ENCODE measurements around the gene AKT1. TPM values are rescaled to one million over a fixed set of nuclear protein-coding genes. Genes with fewer than 3 reads are reported as not detected.
"Not testable (repeated sequence)": the region's sequence is repeated elsewhere in the genome, so short reads cannot be mapped to it uniquely, and the experiment has no call there.

The AKT1 gene
- polyA plus RNA-seq, 2 donors = 62.6 to 62.9 TPM

DNA sequence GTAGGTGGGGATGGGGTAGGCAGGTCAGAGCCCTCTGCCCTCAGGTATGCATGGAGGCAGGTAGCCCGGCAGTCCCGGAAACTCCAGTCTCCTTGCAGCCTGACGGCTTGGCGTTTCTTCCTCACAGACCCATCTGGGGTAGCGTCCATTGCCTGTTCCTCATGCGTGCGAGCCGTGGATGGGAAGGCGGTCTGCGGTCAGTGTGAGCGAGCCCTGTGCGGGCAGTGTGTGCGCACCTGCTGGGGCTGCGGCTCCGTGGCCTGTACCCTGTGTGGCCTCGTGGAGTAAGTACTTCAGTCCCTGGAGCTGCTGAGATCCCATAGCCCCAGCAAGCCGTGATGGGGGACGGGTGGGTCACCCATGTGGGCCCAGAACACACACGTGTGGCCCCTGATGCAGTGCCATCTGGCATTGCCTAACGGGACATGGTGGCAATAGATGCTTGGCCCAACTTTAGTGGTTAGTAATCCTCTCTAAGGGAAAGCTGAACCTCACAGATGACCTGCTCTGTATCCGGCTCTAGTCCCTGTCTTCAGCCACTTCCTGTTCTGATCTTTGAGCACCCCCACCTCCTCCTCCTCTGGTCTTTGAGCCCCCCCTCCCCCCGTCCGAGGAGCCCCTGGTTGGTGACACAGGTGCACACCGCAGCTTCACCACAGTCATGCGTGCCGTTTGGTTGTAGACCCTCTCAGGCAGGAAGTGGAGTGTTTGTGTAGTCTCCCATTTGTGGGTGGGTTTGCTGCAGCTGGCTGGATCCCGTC is 38.9 kb downstream of the AKT1 start:
- Histone ChIP-seq H3K4me1 (ENCODE audit: control insufficient read depth in 2 of 2, insufficient read depth in 2 of 2, low read length in 1 of 2) (peaks cover 0 to 22% of the 10 kb centered on the region in 2 donors), H3K4me3 (ENCODE audit: low read depth in 1 of 2, low read length in 2 of 2) (no peak overlapping the region), H3K9me3 (ENCODE audit: control insufficient read depth in 2 of 2, insufficient read depth in 1 of 2, low read depth in 1 of 2, low read length in 1 of 2) (no peaks in the 10 kb centered on the region), H3K27me3 (ENCODE audit: control insufficient read depth in 1 of 2, insufficient read depth in 2 of 2, low read length in 2 of 2) (no peaks in the 10 kb centered on the region), H3K27ac (ENCODE audit: low read depth in 2 of 2, low read length in 1 of 2) (no peak overlapping the region), H3K36me3 (ENCODE audit: control insufficient read depth in 2 of 2, insufficient read depth in 2 of 2, low read length in 1 of 2) (peaks cover 0 to 40% of the 10 kb centered on the region in 2 donors)
- WGBS, 2 donors = 80 to 87% methylated on average over 27 of the region's 27 CpGs

DNA sequence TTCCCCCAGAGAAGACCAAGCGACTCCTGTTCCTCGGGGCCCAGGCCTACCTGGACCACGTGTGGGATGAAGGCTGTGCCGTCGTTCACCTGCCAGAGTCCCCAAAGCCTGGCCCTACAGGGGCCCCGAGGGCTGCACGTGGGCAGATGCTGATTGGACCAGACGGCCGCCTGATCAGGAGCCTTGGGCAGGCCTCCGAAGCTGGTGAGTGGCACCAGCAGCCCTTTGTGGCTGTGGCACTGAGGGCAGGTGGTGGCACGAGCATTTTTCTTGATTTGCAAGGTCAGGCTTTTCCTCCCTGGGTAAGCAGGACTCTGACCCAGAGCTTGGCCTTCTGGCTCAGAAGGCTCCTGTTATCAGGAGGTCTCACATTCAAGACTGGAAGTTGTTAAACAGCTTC is 39.9 kb downstream of the AKT1 start:
- peaks cover 0 to 22% of the 10 kb centered on the region in 2 donors for H3K4me1 ChIP-seq (ENCODE audit: control insufficient read depth in 2 of 2, insufficient read depth in 2 of 2, low read length in 1 of 2)
- 64 to 78% methylated on average over 11 of the region's 11 CpGs for WGBS, 2 donors
- H3K27ac ChIP-seq (ENCODE audit: low read depth in 2 of 2, low read length in 1 of 2) = no peak overlapping the region
- H3K27me3 ChIP-seq (ENCODE audit: control insufficient read depth in 1 of 2, insufficient read depth in 2 of 2, low read length in 2 of 2) = no peaks in the 10 kb centered on the region
- H3K4me3 ChIP-seq (ENCODE audit: low read depth in 1 of 2, low read length in 2 of 2) = no peak overlapping the region
- peaks cover 0 to 39% of the 10 kb centered on the region in 2 donors for H3K36me3 ChIP-seq (ENCODE audit: control insufficient read depth in 2 of 2, insufficient read depth in 2 of 2, low read length in 1 of 2)
- H3K9me3 ChIP-seq (ENCODE audit: control insufficient read depth in 2 of 2, insufficient read depth in 1 of 2, low read depth in 1 of 2, low read length in 1 of 2) = no peaks in the 10 kb centered on the region

- Histone ChIP-seq H3K4me3 (ENCODE audit: low read depth in 1 of 2, low read length in 2 of 2) (peak overlapping the region; percentile 83 to 97), H3K9me3 (ENCODE audit: control insufficient read depth in 2 of 2, insufficient read depth in 1 of 2, low read depth in 1 of 2, low read length in 1 of 2) (no peaks in the 10 kb centered on the region), H3K36me3 (ENCODE audit: control insufficient read depth in 2 of 2, insufficient read depth in 2 of 2, low read length in 1 of 2) (peaks cover 0 to 29% of the 10 kb centered on the region in 2 donors), H3K27ac (ENCODE audit: low read depth in 2 of 2, low read length in 1 of 2) (no peak overlapping the region), H3K4me1 (ENCODE audit: control insufficient read depth in 2 of 2, insufficient read depth in 2 of 2, low read length in 1 of 2) (peaks cover 0 to 25% of the 10 kb centered on the region in 2 donors), H3K27me3 (ENCODE audit: control insufficient read depth in 1 of 2, insufficient read depth in 2 of 2, low read length in 2 of 2) (no peaks in the 10 kb centered on the region)
- WGBS, 2 donors = 44 to 48% methylated on average over 13 of the region's 13 CpGs
Measured at GRCh38 chr14:104754213-104754851, 41.2 kb downstream of the AKT1 start.

DNA sequence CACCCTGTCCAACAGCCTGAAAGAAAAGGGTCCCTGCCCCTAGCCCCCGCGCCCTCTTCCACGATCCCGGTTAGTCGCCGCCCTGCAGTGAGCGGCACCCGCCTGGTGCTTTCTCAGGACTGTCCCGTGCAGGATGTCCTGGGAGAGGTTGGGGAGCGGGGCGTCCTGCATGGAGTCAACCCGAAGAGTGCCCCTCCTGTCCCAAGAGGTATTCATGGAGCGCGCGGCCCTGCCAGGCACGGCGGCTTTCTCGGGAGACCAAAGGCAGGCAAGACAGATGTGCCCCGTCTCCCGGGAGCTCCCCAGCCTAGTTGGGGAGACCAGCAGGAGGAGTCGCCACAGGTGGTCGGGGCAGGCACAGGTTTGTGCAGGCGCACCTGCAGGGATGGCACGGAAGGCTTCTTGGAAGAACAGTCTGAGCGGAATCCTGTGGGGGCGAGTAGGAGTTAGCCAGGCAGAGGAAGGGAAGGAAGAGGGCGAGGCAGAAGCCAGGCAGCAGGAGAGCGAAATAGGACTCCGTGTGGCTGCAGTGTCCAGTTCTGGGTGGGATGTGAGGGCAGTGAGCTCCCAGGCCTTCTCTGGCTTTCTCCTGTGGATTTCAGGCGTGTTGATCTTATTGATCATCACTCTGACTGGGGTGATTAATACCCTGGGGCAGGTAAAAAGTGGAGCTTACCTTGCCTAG is 41.9 kb downstream of the AKT1 start:
- no peaks in the 10 kb centered on the region for H3K9me3 ChIP-seq (ENCODE audit: control insufficient read depth in 2 of 2, insufficient read depth in 1 of 2, low read depth in 1 of 2, low read length in 1 of 2)
- peak overlapping the region; percentile 83 to 97 for H3K4me3 ChIP-seq (ENCODE audit: low read depth in 1 of 2, low read length in 2 of 2)
- H3K4me1 ChIP-seq (ENCODE audit: control insufficient read depth in 2 of 2, insufficient read depth in 2 of 2, low read length in 1 of 2) = peaks cover 0 to 31% of the 10 kb centered on the region in 2 donors
- peak overlapping the region; percentile 82 to 89 for H3K27ac ChIP-seq (ENCODE audit: low read depth in 2 of 2, low read length in 1 of 2)
- 1% methylated on average over 30 of the region's 30 CpGs for WGBS, 2 donors
- H3K27me3 ChIP-seq (ENCODE audit: control insufficient read depth in 1 of 2, insufficient read depth in 2 of 2, low read length in 2 of 2) = no peaks in the 10 kb centered on the region
- peaks cover 0 to 25% of the 10 kb centered on the region in 2 donors for H3K36me3 ChIP-seq (ENCODE audit: control insufficient read depth in 2 of 2, insufficient read depth in 2 of 2, low read length in 1 of 2)

DNA sequence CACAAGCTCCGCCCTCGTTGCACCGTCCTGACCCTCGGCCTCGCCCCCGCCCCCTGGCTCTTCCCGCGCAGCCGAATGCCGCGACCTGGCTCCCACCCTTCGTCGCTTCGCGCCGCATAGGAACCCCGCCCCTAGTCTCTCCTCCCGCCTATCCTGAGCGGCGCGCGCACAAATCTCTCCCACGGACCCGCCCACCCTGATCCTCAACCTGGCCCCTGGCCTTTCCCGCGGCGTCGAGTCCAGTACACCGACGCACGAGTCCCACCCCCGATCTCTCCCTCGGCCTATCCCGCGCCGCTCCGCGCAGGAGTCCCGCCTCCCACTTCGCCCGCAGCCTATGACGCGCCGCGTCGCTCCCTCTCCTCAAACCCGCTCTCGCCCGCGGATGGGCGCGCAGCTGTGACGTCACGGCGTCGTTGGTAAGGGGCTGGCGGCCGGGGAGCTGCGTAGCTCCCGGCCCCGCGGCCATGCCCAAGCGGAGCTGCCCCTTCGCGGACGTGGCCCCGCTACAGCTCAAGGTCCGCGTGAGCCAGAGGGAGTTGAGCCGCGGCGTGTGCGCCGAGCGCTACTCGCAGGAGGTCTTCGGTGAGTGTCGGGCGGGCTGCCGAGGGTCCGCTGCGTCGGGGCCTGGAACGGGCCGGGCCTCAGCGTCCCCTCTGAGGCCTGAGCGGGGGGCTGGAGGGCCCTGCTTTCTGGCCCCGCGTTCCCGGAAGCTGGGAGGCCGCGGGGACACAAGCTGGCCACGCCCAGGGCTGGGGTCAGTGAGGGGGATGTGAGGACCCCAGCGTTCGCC is 42.6 kb downstream of the AKT1 start, which contains the start of gene SIVA1:
TSS of gene SIVA1 (plus strand) at position 413 of the 793 bp plus-strand sequence. CDS start at position 468, 55 bp downstream.
- peaks cover 0 to 22% of the 10 kb centered on the region in 2 donors for H3K36me3 ChIP-seq (ENCODE audit: control insufficient read depth in 2 of 2, insufficient read depth in 2 of 2, low read length in 1 of 2)
- WGBS, 2 donors = 0% methylated on average over 94 to 95 of the region's 95 CpGs
- H3K4me1 ChIP-seq (ENCODE audit: control insufficient read depth in 2 of 2, insufficient read depth in 2 of 2, low read length in 1 of 2) = peaks cover under 1 to 34% of the 10 kb centered on the region in 2 donors

DNA sequence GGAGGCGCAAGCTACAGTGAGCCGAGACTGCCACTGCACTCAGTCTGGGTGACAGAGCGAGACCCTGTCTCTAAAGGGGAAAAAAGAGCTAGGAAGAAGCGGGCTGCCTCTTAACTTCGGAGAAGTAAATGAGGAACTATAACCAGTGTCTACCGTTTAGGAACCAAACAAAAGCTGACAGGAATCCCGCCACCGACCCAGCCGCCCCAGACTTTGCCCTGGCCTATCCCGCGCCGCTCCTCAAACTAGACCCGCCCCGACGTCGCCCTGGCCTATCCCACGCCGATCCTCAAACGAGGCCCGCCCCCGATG is 43.2 kb downstream of the AKT1 start:
- peaks cover 2 to 35% of the 10 kb centered on the region in 2 donors for H3K4me1 ChIP-seq (ENCODE audit: control insufficient read depth in 2 of 2, insufficient read depth in 2 of 2, low read length in 1 of 2)
- H3K27me3 ChIP-seq (ENCODE audit: control insufficient read depth in 1 of 2, insufficient read depth in 2 of 2, low read length in 2 of 2) = no peaks in the 10 kb centered on the region
- H3K4me3 ChIP-seq (ENCODE audit: low read depth in 1 of 2, low read length in 2 of 2) = peak overlapping the region; percentile 38 to 83
- 4 to 5% methylated on average over 21 of the region's 21 CpGs for WGBS, 2 donors
- H3K9me3 ChIP-seq (ENCODE audit: control insufficient read depth in 2 of 2, insufficient read depth in 1 of 2, low read depth in 1 of 2, low read length in 1 of 2) = no peaks in the 10 kb centered on the region
- peaks cover 0 to 17% of the 10 kb centered on the region in 2 donors for H3K36me3 ChIP-seq (ENCODE audit: control insufficient read depth in 2 of 2, insufficient read depth in 2 of 2, low read length in 1 of 2)
- peak overlapping the region; percentile 84 to 88 for H3K27ac ChIP-seq (ENCODE audit: low read depth in 2 of 2, low read length in 1 of 2)

More for the DNA sequence above, 42.6 kb downstream of the AKT1 start, which contains the start of gene SIVA1:
- H3K9me3 ChIP-seq (ENCODE audit: control insufficient read depth in 2 of 2, insufficient read depth in 1 of 2, low read depth in 1 of 2, low read length in 1 of 2) = no peaks in the 10 kb centered on the region
- no peaks in the 10 kb centered on the region for H3K27me3 ChIP-seq (ENCODE audit: control insufficient read depth in 1 of 2, insufficient read depth in 2 of 2, low read length in 2 of 2)
- peak within 1 kb of the TSS; percentile 88 to 89 for H3K27ac ChIP-seq (ENCODE audit: low read depth in 2 of 2, low read length in 1 of 2)
- H3K4me3 ChIP-seq (ENCODE audit: low read depth in 1 of 2, low read length in 2 of 2) = peak within 1 kb of the TSS; percentile 83 to 97

DNA sequence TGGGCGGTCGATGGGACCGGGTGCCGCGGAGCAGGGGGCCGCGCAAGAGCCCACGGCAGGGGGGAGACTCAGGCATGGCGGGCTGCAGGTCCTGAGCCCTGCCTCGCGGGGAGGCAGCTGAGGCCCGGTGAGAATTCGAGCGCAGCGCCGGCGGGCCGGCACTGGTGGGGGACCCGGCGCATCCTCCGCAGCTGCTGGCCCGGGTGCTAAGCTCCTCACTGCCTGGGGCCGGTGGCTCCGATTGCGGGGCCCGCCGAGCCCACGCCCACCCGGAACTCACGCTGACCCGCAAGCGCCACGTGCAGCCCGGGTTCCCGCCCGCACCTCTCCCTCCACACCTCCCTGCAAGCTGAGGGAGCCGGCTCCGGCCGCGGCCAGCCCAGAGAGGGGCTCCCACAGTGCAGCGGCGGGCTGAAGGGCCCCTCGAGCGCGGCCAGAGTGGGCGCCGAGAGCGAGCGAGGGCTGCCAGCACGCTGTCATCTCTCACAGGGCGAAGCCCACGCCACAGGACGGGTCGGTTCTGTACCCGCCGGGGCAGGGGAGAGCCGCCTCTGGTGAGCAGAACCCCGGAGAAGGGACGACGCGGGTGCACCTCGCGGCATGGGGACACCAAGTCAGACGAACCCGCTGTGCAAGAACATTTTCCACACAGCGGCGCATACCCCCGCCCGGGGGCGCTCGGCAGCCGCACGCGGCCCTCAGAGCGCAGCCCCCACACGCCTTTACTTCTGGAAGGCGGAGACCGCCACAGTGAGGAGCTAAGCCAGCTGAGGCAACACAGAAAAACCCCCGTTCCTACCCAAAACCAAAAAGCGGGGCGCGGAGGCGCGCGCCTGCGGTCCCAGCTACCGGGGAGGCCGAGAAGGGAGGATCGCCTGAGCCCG is 43.8 kb downstream of the AKT1 start:
- Histone ChIP-seq H3K4me1 (ENCODE audit: control insufficient read depth in 2 of 2, insufficient read depth in 2 of 2, low read length in 1 of 2) (peaks cover 2 to 35% of the 10 kb centered on the region in 2 donors), H3K4me3 (ENCODE audit: low read depth in 1 of 2, low read length in 2 of 2) (peak overlapping the region; percentile 23 to 38)

DNA sequence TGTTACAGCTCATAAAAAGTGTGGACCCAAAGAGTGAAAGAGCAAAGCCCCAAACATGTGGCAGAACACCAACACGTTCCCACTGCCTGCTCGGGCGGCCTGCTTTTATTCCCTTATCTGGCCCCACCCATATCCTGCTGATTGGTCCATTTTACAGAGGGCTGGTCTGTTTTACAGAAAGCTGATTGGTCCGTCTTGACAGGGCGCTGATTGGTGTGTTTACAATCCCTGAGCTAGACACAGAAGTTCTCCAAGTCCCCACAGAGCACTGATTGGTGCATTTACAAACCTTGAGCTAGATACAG is 44.8 kb downstream of the AKT1 start:
- H3K27me3 ChIP-seq (ENCODE audit: control insufficient read depth in 1 of 2, insufficient read depth in 2 of 2, low read length in 2 of 2); H3K36me3 ChIP-seq (ENCODE audit: control insufficient read depth in 2 of 2, insufficient read depth in 2 of 2, low read length in 1 of 2); H3K9me3 ChIP-seq (ENCODE audit: control insufficient read depth in 2 of 2, insufficient read depth in 1 of 2, low read depth in 1 of 2, low read length in 1 of 2); H3K4me3 ChIP-seq (ENCODE audit: low read depth in 1 of 2, low read length in 2 of 2): not testable (repeated sequence)
- WGBS, 2 donors = 86 to 87% methylated on average over 5 of the region's 5 CpGs
- Histone ChIP-seq H3K4me1 (ENCODE audit: control insufficient read depth in 2 of 2, insufficient read depth in 2 of 2, low read length in 1 of 2) (peaks cover 2 to 44% of the 10 kb centered on the region in 2 donors), H3K27ac (ENCODE audit: low read depth in 2 of 2, low read length in 1 of 2) (peak overlapping the region in 1 of 2 donors; percentile 44)

More for the DNA sequence above, 43.8 kb downstream of the AKT1 start:
- H3K27me3 ChIP-seq (ENCODE audit: control insufficient read depth in 1 of 2, insufficient read depth in 2 of 2, low read length in 2 of 2) = no peaks in the 10 kb centered on the region
- peak overlapping the region; percentile 84 to 88 for H3K27ac ChIP-seq (ENCODE audit: low read depth in 2 of 2, low read length in 1 of 2)
- 79 to 82% methylated on average over 90 of the region's 90 CpGs for WGBS, 2 donors
- peaks cover 0 to 13% of the 10 kb centered on the region in 2 donors for H3K36me3 ChIP-seq (ENCODE audit: control insufficient read depth in 2 of 2, insufficient read depth in 2 of 2, low read length in 1 of 2)
- no peaks in the 10 kb centered on the region for H3K9me3 ChIP-seq (ENCODE audit: control insufficient read depth in 2 of 2, insufficient read depth in 1 of 2, low read depth in 1 of 2, low read length in 1 of 2)
